Loucy (cell line): ENCODE measurements around the gene CSNK1G1.

Experiments used
- EZH2phosphoT487 ChIP-seq: fragments of 200-600 bp; IDR thresholded peaks from 2 replicates; pipeline ENCODE4 v1.6.1; 2018; ENCODE audit warnings: antibody characterized with exemption, mild to moderate bottlenecking, moderate library complexity, borderline replicate concordance
- TF ChIP-seq, protein P1 (sequence below): fragments of 200-600 bp; sonication (generic); conservative IDR thresholded peaks from 2 replicates; pipeline ENCODE4 v1.5.1; 2014; ENCODE audit warnings: mild to moderate bottlenecking, antibody characterized with exemption, low read length

DNA sequence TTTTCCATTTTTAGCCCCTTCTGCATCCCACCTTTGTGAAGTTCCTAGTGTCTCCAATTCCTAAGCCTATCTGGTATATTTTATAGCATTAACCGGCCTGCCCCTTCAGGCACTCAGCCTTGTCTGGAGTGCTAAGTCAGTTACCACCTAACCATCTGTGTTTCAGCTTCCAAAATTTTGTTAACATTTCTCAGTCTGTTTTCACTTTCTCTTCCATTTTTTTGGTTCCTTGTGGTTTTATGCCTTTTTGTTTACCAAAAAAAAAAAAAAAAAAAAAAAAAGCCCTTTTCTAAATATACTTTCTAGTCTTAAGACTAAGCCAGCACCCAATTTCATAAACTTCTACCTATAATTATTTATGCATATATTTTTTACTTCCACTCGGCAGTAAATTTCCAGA, 92.4 kb downstream of the CSNK1G1 start:
- TF ChIP-seq, protein P1, sequence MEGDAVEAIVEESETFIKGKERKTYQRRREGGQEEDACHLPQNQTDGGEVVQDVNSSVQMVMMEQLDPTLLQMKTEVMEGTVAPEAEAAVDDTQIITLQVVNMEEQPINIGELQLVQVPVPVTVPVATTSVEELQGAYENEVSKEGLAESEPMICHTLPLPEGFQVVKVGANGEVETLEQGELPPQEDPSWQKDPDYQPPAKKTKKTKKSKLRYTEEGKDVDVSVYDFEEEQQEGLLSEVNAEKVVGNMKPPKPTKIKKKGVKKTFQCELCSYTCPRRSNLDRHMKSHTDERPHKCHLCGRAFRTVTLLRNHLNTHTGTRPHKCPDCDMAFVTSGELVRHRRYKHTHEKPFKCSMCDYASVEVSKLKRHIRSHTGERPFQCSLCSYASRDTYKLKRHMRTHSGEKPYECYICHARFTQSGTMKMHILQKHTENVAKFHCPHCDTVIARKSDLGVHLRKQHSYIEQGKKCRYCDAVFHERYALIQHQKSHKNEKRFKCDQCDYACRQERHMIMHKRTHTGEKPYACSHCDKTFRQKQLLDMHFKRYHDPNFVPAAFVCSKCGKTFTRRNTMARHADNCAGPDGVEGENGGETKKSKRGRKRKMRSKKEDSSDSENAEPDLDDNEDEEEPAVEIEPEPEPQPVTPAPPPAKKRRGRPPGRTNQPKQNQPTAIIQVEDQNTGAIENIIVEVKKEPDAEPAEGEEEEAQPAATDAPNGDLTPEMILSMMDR, result no peak
- TF ChIP-seq EZH2phosphoT487, result no peak
